Activated T-helper 1 cell treated with anti-CD3 and anti-CD28 coated beads, Interleukin-12 subunit alpha, Interleukin-12 subunit beta, Interleukin-2, Interleukin-4 antibody, amounts not matched to agents 30 ng/mL and 10 ng/mL and 1 ng/mL, durations not matched to agents 14 hours and 24 hours and 36 hours (primary cell): ENCODE data around the gene SYT7. TPM values are rescaled to one million over a fixed set of nuclear protein-coding genes. Genes with fewer than 3 reads are reported as not detected.

Experiments used
- DNase-seq: peaks from one replicate; pipeline ENCODE4 v3.0.0; 2021; ENCODE audit warnings: low spot score
- H3K27ac Mint-ChIP-seq: one replicate; pipeline ENCODE4 v1.8.0; 2021; ENCODE audit warnings: mild to moderate bottlenecking, mixed read lengths
- H3K27me3 Mint-ChIP-seq: one replicate; pipeline ENCODE4 v1.8.0; 2022; ENCODE audit warnings: mild to moderate bottlenecking, moderate library complexity, mixed read lengths; ENCODE audit not compliant: insufficient read depth
- H3K36me3 Mint-ChIP-seq: one replicate; pipeline ENCODE4 v1.8.0; 2021; ENCODE audit warnings: low read depth, mixed read lengths
- H3K4me1 Mint-ChIP-seq: one replicate; pipeline ENCODE4 v1.8.0; 2021; ENCODE audit warnings: low read depth, mixed read lengths
- H3K4me3 Mint-ChIP-seq: one replicate; pipeline ENCODE4 v1.8.0; 2021; ENCODE audit warnings: mild to moderate bottlenecking, moderate library complexity, mixed read lengths
- H3K9me3 Mint-ChIP-seq: one replicate; pipeline ENCODE4 v1.8.0; 2021; ENCODE audit warnings: mixed read lengths
- intact Hi-C: fragments of 100-400 bp; cut with micrococcal nuclease; formaldehyde crosslinking; loops from one replicate; pipeline ENCODE4 v1.15.1; 2024
- total RNA-seq: library from RNA; stranded (reverse); gene quantifications from 2 replicates; pipeline ENCODE4 v1.2.3, GENCODE V29; 2022

Gene SYT7
- total RNA-seq, 1 donor from 2014 or later, result 0.44 TPM

DNA sequence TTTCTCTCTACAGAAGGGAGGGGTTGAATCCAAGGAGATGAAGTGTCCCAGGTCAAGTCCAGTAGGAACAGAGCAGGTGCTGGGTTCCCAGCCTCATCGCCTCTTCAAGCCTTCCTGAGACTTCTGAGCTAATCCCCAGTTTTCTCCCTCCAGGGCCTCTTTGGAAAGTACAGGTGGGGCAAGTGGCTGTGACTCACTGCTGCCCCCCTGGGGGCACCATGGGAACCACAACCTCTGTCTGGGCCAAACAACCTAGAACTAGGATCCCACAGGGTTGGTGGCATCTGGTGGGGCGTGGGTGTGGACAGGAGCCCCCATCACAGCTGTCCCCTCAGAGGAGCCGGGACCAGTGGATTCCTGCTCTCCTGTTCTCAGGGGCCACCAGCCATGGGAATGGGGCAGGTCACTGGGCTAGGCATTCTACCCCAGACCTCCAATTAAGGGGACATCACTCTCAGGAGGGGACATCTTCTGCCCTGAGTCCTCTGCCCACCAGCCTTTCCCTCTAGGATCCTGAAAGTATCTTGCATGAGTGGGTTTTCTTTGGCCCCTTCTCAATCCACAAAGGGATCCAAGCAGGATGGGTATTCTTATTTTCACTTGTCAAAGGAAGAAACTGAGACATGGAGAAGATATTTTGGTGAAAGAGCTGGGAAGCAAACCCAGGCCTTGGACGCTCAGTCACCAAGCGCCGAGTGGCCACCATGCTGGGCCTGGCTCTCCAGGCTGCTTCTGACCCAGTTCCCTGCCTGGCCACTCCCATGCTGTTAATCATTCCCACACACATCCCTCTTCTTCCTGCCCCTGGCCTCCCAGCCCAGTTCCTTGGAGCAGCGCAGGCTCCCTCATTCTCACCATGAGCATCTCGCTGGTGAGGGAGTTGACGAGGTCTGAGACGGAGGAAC lies 48.5 kb downstream of the SYT7 start:
- DNase-seq, result no peak
- H3K36me3 Mint-ChIP-seq, result no peaks in the 10 kb centered on the region
- peaks cover 2% of the 10 kb centered on the region for H3K27me3 Mint-ChIP-seq
- no peak overlapping the region for H3K4me3 Mint-ChIP-seq
- no peak overlapping the region for H3K27ac Mint-ChIP-seq
- intact Hi-C loops, result loop anchor here (1.0 kb wide), 1 partner anchor 106 kb away; no protein-coding TSS in a partner anchor
- H3K4me1 Mint-ChIP-seq, result no peaks in the 10 kb centered on the region
- H3K9me3 Mint-ChIP-seq, result no peaks in the 10 kb centered on the region

DNA sequence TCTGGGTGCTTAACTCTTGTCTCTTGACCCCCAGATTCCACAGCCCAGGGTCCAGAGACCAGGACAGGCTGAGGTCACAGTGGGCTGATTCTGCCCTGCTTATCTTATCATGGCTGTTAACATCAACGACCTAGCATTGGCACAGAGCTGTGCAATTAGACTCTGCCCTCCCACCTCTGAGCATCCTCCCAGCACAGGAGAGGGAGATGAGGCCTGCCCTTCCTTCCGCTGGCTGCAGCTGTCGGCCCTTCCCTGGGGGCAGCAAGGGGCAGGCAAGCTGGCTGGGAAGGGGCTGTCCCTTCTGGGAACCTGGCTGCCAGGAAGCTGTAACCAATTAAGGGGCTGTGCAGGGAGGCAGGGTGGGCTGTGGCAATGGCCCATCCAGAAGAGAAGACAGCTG lies 49.8 kb downstream of the SYT7 start:
- DNase-seq, result no peak
- Mint-ChIP-seq H3K4me3 (no peak overlapping the region), H3K4me1 (no peaks in the 10 kb centered on the region), H3K36me3 (no peaks in the 10 kb centered on the region), H3K9me3 (no peaks in the 10 kb centered on the region), H3K27ac (no peak overlapping the region), H3K27me3 (peaks cover 9% of the 10 kb centered on the region)
- intact Hi-C loops, result no loop called here

DNA sequence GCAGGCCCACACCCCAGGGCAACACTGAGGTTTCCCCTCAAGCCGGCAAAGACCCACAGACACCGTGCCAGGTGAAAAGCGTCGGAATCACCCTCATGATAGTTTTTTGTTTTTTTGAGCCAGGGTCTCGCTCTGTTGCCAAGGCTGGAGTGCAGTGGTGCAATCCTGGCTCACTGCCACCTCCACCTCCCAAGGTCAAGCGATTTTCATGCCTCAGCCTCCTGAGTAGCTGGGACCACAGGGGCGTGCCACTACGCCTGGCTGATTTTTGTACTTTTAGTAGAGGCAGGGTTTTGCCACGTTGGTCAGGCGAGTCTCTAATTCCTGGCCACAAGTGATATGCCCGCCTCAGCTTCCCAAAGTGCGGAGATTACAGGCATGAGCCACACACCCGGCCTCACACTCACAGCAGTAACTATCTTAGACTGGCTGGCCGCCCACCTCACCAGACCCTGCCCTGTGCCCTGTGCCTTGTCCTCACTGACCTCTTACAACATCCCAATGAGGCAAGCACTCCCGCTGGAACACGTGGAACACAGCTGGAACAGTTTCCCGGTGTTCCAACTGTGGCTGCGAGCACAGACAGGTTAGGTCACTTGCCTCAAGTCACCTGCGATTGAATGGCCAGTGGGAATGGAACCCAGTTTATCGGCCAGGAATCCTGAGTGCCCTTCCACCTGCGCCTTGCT lies 51.2 kb downstream of the SYT7 start:
- Mint-ChIP-seq H3K9me3 (no peaks in the 10 kb centered on the region), H3K4me3 (no peak overlapping the region)

DNA sequence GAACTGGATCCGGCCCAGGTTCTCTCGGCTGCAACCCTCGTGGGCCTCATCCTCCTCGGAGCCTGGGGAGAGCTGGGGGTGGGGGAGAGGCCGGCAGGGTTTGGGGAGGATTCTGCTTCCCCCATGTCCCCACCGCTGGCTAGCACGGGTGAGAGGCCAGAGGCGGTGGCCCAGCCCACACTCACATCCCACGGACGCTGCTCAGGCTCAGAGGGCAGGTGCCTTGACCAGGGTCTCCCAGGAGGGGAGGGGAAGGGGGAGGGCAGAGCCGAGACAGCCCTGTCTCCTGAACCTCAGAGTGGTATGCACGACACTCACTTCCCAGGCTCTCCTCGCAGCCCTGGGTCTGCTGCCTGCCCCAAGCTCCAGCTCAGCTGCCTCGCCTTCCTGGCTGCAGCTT lies 52.8 kb downstream of the SYT7 start:
- Mint-ChIP-seq H3K27me3 (peaks cover 8% of the 10 kb centered on the region), H3K9me3 (no peaks in the 10 kb centered on the region), H3K4me3 (no peak overlapping the region), H3K36me3 (no peaks in the 10 kb centered on the region), H3K4me1 (no peaks in the 10 kb centered on the region), H3K27ac (no peak overlapping the region)
- intact Hi-C loops, result no loop called here
- no peak for DNase-seq

More for the DNA sequence above, 51.2 kb downstream of the SYT7 start:
- DNase-seq, result no peak
- intact Hi-C loops, result no loop called here
- Mint-ChIP-seq H3K27ac (no peak overlapping the region), H3K36me3 (no peaks in the 10 kb centered on the region), H3K4me1 (no peaks in the 10 kb centered on the region), H3K27me3 (peaks cover 10% of the 10 kb centered on the region)

DNA sequence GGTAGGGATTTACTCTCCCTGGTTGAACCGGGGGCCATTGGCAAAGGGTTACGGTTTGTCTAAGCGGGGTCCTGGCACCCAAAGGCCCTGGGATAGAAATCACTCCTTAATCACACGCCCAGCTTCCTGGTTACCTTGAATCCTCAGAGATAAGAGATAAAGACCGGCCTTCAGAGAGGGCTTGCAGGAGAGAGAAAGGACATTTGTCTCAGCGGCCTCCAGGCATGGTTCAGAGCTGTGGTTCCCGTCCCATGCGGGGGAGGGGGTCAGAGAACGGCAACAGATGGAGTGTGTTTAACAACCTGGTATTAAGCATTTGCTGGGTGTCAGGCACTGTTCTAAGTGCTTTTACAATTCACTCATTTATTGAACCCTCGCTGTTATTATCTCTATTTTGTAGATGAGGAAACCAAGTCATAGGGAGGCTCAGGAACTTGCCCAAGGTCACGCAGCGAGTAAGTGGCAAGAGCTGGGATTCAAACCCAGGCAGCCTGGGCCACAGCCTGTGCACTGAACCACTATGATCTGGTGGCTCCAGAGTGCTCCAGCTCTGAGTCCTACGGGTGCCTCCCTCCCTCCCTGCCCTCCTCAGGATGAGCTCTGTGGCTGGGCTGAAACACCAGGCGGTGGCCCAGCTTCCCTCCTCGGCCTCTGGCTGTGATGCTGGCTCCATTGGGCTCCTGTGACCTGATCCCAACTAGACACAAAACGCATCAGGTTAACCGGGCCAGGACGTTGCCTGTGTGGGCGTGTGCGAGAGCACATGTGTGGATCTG lies 53.7 kb downstream of the SYT7 start:
- DNase-seq, result no peak
- no peaks in the 10 kb centered on the region for H3K9me3 Mint-ChIP-seq
- no peaks in the 10 kb centered on the region for H3K36me3 Mint-ChIP-seq
- no peaks in the 10 kb centered on the region for H3K4me1 Mint-ChIP-seq
- intact Hi-C loops, result no loop called here
- H3K4me3 Mint-ChIP-seq, result no peak overlapping the region
- peaks cover 8% of the 10 kb centered on the region for H3K27me3 Mint-ChIP-seq
- no peak overlapping the region for H3K27ac Mint-ChIP-seq

DNA sequence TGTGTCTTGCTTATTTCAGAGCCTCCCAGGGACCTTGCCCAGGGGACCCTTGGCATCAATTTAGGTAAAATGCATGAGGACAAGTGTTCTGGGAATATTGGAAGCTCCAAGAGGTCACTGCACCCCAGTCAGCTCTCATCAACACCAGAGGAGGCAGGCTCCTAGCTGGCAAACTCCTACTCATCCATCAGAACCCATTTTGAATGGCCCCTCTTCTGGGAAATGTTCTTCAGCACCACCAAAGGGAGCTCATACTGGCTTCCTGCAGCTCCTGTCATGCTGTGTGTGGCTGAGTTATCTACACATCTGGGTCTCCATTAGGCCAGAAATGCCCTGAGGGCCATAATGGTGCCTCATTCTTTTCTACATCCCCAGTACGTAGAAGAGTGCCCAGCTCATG lies 54.6 kb downstream of the SYT7 start:
- H3K27ac Mint-ChIP-seq, result no peak overlapping the region

DNA sequence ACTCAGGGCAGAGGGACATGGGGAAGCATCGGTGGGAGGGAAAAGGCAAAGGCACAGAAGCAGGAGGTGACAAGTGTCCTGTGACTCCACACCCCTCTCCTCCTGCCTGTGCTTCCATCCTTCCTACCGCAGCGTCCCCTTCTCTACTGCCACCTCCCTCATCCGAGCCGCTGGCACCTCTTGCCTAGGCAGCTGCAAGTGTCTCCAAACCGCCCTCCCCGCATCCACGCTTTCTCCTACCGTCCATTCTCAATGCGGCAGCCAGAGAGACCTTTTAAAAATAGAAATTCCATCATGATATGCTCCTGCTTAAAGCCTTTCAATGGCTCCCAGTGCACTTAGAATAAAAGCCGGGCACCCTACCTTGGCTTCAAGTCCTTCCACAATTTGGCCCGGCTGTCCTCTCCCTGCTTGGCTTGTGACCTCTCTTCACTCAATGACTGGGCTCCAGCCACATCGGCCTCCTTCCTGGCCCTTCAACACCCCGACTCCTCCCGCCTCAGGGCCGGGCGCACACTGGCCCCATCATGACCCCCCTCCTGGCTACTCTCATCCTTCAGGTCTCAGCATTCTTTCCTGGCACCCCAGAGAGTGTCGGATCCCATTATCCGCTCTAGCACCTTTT lies 55.8 kb downstream of the SYT7 start:
- no peak overlapping the region for H3K27ac Mint-ChIP-seq
- peaks cover 8% of the 10 kb centered on the region for H3K27me3 Mint-ChIP-seq
- no peak for DNase-seq
- H3K9me3 Mint-ChIP-seq, result no peaks in the 10 kb centered on the region
- no peaks in the 10 kb centered on the region for H3K36me3 Mint-ChIP-seq
- intact Hi-C loops, result no loop called here
- H3K4me1 Mint-ChIP-seq, result no peaks in the 10 kb centered on the region
- H3K4me3 Mint-ChIP-seq, result no peak overlapping the region

More for the DNA sequence above, 54.6 kb downstream of the SYT7 start:
- Mint-ChIP-seq H3K9me3 (no peaks in the 10 kb centered on the region), H3K4me1 (no peaks in the 10 kb centered on the region), H3K4me3 (no peak overlapping the region), H3K27me3 (peaks cover 8% of the 10 kb centered on the region), H3K36me3 (no peaks in the 10 kb centered on the region)
- intact Hi-C loops, result no loop called here
- no peak for DNase-seq

DNA sequence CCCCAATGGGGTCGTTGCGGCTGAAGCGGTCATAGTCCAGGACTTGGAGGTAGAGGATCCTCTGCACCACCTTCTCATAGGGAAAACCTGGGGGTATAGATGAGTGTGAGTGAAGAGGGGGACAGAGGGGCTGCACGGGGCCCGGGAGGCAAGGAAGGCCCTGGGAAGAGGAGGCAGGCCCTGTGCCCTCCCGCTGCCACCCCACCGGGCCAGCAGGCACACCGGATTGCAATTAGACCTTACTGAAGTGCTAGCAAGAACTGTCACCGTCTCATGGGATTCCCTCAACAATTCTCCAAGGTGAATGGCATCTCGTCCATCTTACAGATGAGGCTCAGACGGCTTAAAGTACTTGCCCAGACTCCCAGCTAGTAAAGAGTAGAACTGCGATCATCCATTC lies 56.4 kb downstream of the SYT7 start:
- Mint-ChIP-seq H3K27me3 (peaks cover 8% of the 10 kb centered on the region), H3K9me3 (no peaks in the 10 kb centered on the region), H3K4me3 (no peak overlapping the region), H3K27ac (no peak overlapping the region), H3K36me3 (no peaks in the 10 kb centered on the region), H3K4me1 (no peaks in the 10 kb centered on the region)
- DNase-seq, result no peak
- intact Hi-C loops, result no loop called here

DNA sequence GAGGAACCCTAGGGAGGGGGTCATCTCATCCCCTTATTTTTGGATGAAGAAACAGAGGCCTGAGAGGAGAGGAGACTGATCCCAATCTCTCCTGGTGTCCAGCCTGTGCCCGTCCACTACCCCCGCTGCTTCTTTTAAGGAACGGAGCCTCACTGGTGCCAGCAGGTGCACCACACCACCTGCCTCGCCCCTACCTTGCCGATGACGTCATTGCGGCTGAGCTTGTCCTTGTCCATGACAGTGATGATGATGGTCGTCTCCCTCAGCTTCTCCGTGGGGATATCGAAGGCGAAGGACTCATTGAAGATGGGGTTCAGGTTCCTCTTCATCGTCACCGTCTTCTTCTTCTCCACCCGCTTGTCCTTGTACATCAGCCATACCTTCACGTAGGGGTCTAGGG lies 58.0 kb downstream of the SYT7 start:
- no peak for DNase-seq
- Mint-ChIP-seq H3K27me3 (peaks cover 8% of the 10 kb centered on the region), H3K4me3 (no peak overlapping the region), H3K27ac (no peak overlapping the region), H3K36me3 (no peaks in the 10 kb centered on the region), H3K9me3 (no peaks in the 10 kb centered on the region), H3K4me1 (no peaks in the 10 kb centered on the region)
- intact Hi-C loops, result no loop called here

DNA sequence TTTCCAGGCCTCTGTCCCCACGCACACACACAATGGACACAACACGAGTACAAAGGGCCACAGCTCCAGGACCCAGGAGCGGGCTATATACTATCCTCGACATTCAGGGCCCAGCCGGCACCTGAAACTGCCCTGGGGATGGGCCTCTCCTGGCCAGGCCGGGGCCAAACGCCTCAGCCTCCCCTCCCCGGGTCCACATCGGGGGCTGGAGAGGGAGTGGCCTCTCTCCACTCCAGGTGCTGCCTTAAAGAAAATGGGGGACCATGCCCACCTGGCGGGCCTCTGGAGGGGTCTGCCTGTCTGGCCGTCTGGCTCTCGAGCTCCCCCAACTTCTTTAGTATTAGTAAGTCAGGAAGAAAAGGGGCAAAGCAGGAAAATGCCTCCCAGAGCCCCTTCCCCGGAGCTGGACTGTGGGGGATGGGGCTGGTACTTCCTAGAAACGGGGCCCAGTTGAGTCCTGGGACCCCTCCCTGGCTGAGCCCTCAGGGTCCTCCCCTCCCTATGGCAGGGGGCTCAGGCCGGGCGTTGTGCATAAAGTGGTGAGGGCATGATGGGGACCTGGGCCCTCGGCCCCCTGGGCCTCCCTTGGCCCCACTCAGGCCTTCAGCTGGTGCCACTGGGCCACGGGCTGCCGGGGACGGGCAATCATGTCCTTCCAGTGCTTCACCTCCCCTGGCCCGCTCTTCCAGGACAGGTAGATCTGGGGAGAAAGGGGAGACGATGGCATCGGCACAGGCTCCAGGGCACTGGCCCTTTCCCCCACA lies 62.7 kb downstream of the SYT7 start:
- Mint-ChIP-seq H3K27ac (no peak overlapping the region), H3K36me3 (no peaks in the 10 kb centered on the region), H3K4me1 (no peaks in the 10 kb centered on the region), H3K9me3 (no peaks in the 10 kb centered on the region), H3K27me3 (peaks cover 4% of the 10 kb centered on the region), H3K4me3 (no peak overlapping the region)
- DNase-seq, result no peak
- intact Hi-C loops, result loop anchor here (10.0 kb wide), 1 partner anchor 183 kb away; the partner anchor contains the start of genes DDB1 and TKFC

DNA sequence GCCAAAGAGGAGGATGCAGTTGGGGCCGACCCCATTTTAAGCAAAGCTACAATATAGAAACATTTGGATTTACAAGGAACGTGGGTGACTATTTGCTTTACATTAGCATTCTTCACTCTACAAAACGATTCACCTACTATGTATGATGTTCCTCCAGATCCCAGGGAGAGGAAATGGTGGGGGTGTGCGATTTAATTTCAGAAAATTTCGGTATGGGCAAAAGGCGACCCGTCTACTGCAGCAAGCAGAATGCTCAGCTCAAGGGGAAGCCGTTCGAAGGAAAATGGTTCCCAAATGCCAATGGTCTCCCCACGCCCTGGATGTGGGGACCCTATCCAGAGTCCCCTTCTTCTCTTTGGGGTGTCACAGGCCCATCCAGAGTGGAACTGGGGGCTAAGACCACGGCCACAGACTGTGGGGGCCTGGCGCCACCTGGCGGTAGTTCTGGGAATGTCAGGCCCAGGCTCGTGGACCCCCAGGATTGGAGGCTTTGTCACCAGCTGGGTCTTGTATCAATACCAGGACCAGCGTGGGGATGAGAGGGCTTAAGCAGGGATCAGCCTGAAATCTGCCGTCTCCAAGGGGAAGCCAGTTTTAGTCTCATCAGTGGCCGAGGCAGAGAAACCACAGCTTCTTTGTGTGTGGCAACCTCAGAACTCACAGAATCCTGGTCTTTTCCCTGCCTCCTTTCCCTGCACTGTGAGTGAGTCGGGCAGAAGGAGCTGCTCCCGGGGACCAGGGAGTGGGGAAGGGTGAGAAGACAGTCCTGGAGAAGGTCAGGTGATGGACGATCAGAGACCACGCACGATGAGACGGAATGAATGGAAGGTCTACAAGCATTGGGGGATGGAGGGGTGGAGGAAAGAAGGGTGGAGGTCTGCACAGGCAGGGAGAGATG lies 64.0 kb downstream of the SYT7 start:
- DNase-seq, result peak; percentile 32
- no peaks in the 10 kb centered on the region for H3K9me3 Mint-ChIP-seq
- no peak overlapping the region for H3K27ac Mint-ChIP-seq
- no peaks in the 10 kb centered on the region for H3K4me1 Mint-ChIP-seq
- no peak overlapping the region for H3K4me3 Mint-ChIP-seq
- H3K27me3 Mint-ChIP-seq, result peaks cover 7% of the 10 kb centered on the region
- H3K36me3 Mint-ChIP-seq, result no peaks in the 10 kb centered on the region
- intact Hi-C loops, result loop anchor here (1.0 to 10.0 kb wide), 3 partner anchors 40 to 182 kb away; partner anchors contain the start of genes DDB1 and TKFC
